HG03135 (cell line): ENCODE measurements around the gene ITGAV.

Experiments
- ATAC-seq: cut with Tn5 transposase; IDR thresholded peaks from one replicate; pipeline ENCODE4 v1.9.1; 2021; ENCODE audit warnings: mild to moderate bottlenecking, moderate library complexity; ENCODE audit not compliant: unreplicated experiment

ITGAV gene

DNA sequence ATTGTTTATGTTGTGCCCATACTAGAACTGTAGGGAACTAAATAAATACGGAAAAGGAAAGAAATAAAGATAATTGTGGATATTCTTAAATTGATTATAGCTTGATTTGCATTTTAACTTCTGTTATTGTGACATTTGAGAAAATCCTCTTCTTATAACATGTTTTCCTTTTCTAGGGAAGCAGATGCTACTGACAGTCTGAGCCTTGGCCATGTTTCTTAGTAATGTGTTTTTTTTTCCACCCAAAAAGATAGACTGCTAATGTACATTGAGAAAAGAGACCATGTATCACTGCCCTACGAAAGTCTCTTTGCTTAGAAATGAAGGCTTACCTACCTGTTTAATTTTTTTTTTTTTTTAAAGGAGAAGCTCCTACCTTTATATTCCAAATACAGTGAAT is 22.2 kb downstream of the ITGAV start:
- ATAC-seq, result no peak

DNA sequence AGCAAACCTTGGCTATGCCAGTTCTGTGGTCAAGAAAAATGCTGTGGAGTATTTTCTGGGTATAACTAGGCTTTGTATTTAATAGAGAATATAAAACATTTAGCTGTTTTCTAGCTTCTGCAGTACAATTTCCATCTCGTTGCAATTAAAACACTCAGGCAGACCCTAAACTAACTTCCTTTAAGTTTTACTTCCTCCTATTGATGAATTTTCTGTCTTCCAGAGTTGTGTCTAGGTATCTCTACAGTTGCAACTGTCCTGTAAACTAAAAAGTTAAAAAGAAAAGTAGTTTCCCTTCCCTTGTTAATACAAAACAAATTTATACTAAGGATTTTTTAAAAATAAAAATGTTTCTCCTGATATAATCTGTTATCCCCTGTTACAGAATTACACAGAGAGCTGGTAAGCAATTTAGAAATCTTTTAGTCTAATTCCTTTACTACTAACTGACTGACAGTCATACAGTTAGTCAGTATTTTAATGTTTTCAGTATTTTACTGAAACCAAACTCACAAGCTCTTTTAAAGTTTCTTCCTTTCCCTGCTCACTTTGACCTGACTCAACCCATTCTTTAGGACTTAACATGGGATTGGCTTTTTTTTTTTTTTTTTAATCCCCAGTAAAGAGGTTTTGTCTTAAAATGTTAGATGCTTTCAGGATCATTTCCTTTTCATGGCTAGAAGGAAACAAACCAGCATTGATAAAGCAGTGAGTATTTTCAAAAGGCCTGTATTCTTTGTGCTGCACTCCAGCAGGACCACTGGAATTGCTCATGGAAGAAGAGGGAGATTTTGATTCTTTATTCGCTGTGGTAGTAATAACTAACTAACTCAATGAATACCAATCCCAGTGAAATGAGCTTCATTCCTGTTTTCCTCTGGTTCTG is 22.9 kb downstream of the ITGAV start:
- ATAC-seq, result peak; percentile 58

DNA sequence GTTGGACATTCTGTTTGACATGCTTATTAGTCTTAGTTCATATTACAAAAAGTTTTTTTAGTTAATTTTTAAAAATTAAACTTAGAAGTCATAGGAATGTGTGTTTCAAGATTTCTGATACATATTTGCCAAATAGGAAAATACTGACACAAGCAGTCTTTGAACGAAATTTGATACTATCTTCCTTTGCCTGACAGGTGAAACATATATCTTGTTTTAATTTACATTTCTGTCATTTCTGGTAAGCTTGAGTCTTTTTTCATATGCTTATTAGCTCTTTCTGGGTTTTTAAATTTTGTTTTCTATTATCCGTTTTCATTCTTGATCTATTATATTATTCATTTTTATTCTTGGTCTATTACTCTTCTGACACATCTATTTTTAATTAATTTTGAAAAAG is 24.5 kb downstream of the ITGAV start:
- ATAC-seq, result no peak

DNA sequence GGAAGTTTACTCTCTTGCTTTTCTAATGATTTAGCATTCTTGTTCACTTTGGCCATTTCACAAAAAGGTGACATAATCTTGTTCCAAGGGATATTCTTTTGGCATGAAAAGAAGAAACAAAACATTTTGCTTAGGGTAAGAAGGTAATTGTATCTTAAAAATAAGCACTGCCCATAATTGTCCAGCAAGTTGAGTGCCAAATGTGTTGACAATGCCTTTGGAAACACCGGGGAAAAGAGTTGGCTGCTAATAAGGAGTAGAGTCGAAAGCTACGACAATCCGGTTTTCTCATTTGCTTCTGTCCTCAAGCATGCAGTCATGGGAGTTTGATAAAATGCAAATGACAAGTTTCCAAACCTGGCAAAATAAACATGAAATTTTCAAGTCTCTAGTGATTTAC is 27.3 kb downstream of the ITGAV start:
- ATAC-seq, result no peak

DNA sequence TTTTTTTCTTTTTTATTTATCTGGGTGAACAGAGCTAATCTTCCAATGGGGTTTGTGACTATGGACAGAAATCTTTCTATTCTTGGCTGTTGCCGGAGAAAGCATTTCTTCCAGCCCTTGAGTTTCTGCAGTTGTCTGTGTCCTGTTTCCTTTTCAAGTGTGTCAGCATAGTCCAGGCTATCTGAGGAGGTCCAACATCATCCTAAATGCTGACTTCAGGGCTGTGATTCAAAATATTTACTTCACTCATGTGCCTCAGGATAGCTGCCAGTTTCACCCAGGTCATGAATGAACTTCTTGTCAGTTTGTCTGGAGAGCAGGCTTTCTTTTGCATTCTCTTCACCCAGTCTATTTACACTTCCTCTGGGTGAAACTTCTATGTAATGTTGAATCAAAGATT is 27.9 kb downstream of the ITGAV start:
- ATAC-seq, result no peak

DNA sequence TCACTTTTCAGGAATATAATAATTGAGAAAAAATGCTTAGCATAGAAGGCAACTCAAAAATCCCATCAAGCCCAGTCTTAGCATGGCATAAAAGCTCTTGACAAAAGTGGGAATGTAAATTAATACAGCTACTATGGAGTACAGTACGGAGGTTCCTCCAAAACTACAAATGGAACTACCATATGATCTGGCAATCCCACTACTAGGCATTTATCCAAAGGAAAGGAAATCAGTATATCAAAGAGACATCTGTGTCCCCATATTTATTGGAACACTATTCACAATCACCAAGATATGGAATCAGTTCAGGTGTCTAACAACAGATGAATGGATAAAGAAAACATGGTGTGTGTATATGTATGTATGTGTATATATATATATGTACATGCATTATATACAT is 28.8 kb downstream of the ITGAV start:
- no peak for ATAC-seq

DNA sequence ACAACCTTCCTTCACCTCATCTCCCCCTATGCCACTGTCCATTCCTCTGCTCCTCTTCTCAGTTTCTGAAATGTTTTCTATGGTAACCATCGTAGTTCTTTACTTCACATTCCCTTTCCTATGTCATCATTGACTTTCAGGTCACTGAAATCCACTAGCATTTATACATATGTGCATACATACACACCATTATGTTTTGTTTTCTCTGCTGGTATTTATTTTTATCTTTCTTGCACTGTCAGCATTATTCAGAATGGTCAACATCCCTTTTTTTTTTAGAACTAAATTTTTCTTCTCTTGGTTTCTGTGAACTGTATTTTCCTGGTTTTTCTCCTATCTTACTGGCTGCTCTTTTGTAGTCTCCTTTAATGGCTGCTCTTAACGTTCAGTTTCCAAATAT is 33.2 kb downstream of the ITGAV start:
- no peak for ATAC-seq

DNA sequence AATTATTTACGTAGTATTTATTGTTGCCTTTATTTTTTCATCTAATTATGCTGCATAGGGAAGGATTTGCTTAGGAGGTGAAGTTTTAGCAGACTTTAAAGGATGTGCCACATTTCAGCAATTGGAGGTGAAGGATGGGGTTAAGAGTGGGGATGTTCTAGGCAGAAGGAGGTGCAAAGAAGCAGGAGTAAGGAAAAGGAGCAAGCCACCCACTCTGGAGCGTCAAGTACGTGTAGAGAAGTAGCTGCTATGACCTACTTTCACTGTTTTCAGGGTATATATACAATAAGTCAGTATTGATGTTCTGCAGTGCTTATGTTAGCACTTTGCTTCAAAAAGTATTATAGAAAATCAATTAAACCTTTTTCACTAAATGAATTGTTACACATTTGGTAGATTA is 34.4 kb downstream of the ITGAV start:
- ATAC-seq, result no peak

DNA sequence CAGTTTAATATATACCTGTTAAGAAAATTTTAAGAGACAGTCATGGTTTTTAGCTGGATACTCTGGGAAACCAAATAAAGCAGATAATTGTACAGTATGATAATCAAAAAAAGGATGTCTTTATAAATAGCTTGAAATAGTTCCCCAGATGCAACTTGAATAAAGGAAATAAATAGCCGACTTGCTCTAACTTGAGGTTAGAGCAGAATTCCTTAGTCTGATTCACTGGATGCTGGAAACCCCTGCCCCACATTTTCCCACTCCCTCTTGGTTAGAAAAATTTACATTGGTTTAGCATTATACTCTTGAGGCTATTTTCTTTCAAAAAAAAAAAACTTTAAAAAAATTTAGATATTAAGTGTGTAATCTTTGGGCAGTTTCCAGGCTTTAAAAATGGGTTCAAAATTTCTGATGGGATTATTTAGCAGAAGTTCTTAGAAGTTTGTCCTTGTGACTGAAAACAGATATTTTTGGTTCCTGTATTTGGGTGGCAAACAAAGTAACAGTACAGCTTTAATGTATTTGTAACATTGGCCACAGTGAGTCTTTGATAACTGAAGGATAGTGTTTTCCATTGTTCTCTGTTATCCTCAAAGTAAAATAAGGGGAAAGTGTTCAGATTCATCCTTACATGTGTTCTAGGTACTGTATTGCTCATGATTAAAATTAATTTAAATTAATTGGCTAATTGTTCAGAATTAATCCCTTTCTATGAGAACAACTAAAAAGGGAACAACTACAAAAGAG is 39.6 kb downstream of the ITGAV start:
- ATAC-seq, result no peak

DNA sequence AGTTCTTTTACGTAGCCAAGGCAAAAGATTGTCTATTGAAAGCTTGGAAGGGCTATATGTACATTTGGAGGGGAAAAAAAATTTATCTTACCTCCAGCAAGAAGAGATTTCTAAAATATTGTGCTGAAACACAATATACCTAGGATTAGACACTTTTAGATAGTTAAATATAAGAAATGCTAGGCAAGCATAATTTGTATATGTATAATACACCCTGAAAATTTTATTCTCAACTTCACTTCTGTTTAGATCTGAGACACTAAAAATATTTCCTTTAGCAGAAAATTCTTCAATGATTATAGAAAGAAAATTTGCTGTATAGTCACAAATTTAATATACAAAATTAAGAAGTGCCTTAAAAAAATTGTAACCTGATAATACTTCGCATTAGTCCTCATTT is 42.6 kb downstream of the ITGAV start:
- no peak for ATAC-seq

DNA sequence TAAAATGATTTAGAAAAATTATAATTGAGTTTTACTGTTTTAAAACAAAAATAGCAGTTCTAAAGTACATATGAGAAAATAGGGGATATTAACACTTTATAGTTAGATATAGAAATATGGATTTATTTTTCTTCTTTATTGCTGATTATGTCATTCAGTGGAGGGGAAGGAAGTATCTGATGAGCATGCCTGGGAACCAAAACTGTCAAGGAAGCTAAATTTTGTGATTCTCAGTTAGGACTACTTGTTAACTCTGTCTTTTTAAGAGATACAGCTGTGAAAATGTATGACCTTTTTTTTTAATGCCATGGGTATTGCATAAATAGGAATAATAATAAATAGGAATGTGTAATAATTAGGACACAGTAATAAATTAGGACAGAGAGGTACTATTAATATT is 44.8 kb downstream of the ITGAV start:
- ATAC-seq, result no peak

DNA sequence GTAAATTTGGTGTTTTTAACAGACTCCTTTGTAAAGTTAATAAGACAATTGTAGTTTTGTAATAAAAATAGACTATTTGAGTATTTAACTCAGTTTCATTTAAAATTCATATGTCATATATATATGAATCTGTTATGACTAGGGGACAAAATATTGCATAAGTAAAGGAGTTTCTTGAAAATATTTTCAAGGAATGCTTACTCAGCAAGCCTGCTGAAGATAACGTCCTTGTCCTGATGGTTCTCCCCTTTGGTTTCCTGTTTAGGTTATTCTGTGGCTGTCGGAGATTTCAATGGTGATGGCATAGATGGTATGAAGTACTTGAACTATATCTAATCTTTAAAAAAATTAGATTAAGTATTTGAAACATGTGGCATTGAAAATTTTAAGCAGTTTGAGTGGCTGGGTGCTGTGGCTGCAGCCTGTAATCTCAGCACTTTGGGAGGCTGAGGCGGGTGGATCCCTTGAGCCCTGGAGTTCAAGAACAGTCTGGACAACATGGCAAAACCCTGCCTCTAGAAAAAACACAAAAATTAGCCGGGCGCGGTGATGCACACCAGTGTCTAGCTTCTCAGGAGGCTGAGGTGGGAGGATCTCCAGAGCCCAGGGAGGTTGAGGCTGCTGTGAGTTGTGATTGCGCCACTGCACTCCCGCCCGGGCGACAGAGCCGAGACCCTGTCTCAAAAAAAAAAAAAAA is 47.1 kb downstream of the ITGAV start:
- no peak for ATAC-seq

DNA sequence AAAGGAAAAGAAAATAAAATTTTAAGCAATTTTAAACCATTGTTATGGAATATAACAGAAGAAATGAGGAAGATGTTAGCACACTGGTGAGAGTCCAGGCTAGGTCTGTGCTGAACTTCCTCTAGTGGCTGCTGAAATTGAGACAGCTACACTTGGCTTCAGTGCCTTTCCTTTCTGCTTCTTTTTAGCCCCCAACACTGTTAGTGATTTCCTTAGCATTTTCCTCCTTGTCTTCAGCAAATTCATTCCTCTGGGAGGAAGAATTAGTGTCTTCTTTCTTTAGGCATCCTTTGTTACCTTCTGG is 47.6 kb downstream of the ITGAV start:
- no peak for ATAC-seq

DNA sequence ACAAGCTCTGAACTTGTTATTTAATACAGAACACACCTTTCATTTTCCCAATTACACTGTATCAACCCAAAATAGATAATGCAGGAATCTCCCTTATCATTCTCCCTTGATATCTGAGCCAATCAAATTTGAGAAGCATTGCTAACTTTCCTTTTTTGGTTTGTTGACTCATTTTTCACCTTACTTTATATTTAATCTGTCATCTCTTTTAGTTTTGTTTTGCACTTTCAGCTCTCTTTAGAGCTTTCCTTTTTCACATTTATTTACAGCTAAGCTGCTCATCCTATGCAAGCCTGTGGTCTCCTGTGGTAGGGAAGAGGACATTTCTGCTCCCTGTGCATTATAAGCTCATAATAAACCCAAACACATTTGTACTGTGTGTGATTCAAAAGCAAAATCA is 50.1 kb downstream of the ITGAV start:
- peak; percentile 41 for ATAC-seq

DNA sequence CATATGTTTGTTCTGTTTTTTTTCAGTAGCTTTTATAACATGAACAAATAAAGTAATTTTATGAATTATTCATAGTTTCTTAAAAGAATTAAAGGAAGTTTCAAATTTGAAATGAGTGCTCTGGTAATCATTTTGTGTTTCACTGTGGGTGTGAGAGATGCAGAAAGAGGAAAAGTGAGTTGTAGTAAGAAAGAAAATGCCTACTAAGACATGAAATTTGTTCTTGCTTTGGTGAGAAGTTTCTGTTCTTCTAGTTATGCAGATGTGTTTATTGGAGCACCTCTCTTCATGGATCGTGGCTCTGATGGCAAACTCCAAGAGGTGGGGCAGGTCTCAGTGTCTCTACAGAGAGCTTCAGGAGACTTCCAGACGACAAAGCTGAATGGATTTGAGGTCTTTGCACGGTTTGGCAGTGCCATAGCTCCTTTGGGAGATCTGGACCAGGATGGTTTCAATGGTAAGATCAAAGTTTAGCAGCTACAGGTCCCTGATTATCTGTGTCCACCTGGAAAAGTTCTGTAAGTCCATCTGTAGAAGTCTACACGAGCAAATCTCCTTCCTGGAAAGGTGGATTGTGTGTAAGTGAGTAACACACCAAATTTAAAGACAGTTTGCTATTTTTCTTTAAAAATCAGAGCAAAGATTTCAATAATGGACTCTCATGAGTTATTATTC is 51.4 kb downstream of the ITGAV start:
- ATAC-seq, result peak; percentile 23

DNA sequence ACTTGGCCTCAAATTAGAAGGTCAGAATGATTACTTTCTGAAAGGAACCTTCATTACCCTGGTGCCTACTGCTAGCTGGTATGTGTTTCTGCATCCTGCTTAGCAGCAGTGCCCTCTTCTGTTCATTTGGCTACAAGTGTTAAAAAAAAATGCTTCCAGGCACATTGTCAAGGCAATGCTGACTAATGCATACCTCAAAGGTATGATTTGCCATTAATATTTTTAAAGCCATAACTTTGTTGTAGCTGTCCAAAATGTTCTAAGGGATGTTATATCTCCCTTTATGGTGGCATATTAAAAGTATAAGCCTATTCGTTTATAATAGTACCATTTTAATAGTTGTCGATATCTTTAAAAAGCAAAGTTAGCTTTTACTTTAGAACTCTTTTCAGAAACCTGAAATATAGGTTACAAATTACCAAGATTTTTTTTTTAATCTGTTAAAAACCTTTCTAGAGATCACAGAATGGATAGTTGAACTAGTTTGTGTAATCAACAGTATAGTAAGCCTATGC is 52.0 kb downstream of the ITGAV start:
- peak; percentile 81 for ATAC-seq

DNA sequence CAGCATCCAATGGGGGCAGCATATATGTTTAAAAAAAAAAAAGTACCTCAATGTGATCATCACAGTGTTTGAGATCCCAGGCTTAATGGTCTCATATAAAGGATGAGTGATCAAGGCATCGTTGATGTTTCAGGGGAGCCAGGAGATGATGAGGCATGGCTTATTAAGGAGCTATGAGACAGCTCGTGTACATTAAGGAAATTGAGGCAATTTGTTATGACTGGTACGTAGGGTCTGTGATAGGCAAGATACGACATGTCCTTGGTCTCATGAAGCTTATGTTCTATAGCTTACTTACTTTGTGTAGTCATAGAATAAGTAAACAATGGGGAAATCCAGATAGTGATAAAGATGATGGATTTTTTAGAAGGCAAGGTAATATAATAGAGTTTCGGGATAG is 54.9 kb downstream of the ITGAV start:
- ATAC-seq, result no peak

DNA sequence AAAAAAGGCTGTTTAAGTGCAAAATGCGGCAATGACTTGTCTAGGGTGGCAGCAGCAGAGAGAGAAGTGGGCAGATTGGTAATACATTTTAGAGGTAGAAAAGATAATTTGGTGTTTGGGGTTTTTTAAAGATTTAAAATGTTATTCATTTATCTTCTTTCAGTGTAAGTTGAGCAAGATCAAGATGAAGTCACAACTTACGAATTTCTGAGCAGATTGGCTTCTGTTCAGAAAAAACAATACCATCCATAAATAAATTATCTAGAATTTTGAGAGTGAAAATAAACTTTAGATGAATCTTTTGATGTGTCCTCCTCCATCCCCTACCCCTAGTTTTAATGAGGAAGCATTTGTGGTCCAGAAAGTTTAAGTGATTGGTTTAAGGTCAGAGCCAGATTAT is 56.1 kb downstream of the ITGAV start:
- no peak for ATAC-seq

DNA sequence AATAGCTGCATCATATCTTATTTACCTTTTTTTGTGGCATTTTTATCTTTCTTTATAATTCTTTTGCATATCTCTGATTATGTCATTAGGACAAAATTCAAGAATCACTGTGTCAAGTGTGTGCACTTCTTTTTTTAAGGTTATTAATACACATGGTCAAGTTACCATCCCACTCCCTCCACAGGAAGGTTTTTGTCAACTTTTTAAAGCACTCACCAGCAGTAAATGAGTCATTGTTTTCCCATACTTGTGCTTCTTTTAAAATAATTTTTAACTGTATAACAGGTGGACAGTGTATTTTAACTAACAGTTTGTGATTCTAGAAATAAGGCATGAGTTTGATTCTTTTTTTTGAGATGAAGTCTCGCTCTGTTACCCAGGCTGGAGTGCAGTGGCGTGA is 58.3 kb downstream of the ITGAV start:
- no peak for ATAC-seq

DNA sequence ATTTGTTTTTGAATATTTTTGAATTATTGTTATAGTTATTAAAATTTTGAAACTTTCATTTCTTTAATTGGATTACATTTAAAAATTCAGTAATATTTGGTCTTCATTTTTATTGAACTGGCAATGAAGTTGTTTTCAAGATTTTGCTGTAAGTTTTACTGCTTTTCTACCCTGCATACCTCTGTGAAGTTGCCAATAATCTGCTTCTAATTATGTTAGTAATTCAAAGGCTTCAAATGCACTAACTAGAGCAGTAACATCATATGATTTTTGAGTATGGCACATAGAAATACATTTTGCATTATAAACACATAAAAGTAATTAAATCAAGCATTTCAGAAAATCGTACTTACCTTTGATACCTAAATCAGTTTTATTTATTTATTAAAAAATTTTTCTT is 63.7 kb downstream of the ITGAV start:
- ATAC-seq, result no peak

DNA sequence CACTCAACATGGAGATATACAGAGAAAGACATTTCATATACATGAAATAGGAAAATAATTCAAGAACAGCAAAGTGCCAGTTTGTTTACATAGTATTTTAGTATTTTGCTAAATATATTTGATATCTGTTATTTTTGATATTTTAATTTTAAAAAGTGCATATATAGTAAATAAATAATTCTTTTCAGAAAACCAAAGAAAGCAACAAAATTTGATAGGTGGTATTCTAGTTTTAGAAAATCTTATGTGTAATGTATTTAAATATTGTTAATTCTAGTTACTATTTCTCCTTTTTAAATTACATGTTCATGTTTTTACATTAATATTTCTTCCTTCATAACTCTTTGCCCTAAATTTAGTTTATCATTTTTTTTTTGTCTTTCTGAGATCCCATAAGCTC is 69.5 kb downstream of the ITGAV start:
- no peak for ATAC-seq
